Right lobe of liver (tissue), 4 donors: Measurements from ENCODE around the gene PRPSAP2.

ENCODE experiments used
- CTCF ChIP-seq, 4 donors: fragments of 200-600 bp in 3 of 4; fragments of 450-650 bp in 1 of 4; IDR thresholded peaks; one replicate each; pipeline versions ENCODE4 v1.5.1 to v1.8.0; 2016 to 2022; ENCODE audit warnings: antibody characterized with exemption in 4 of 4, mild to moderate bottlenecking in 2 of 4
- POLR2A ChIP-seq: fragments of 450-650 bp; IDR thresholded peaks from one replicate; pipeline ENCODE4 v1.6.1; 2017; ENCODE audit warnings: antibody characterized with exemption, mild to moderate bottlenecking
- donor health status: DM: no; HTN: no; CAD: no.
- donor health status: DM: no; HTN: no; CAD: no.
- donor health status: DM: no; HTN: yes; CAD: no.

- no peak for TF ChIP-seq CTCF (IDR thresholded peaks at IDR 0.05)
- TF ChIP-seq POLR2A, result no peak
Observed at GRCh38 chr17:18928628-18929125, 70.7 kb downstream of the PRPSAP2 start.
